Superior temporal gyrus (tissue), 1 donor: ENCODE measurements around the gene NDUFA7.
"Not testable (repeated sequence)": the region's sequence is repeated elsewhere in the genome, so short reads cannot be mapped to it uniquely, and the experiment has no call there.

Experiments
- DNase-seq: peaks from one replicate; pipeline ENCODE4 v3.0.0-alpha.2; 2016; ENCODE audit errors: extremely low spot score

NDUFA7 gene

GRCh38 chr19:8319807-8320520 is 1.2 kb downstream of the NDUFA7 start:
- no peak for DNase-seq

- not testable (repeated sequence) for DNase-seq
Measured at GRCh38 chr19:8318835-8319234, 2.3 kb downstream of the NDUFA7 start.

GRCh38 chr19:8316351-8317125 is 4.6 kb downstream of the NDUFA7 start:
- no peak for DNase-seq

- not testable (repeated sequence) for DNase-seq
Measured at GRCh38 chr19:8314981-8315640, 6.1 kb downstream of the NDUFA7 start.

GRCh38 chr19:8311461-8312260 is 9.5 kb downstream of the NDUFA7 start:
- no peak for DNase-seq

- DNase-seq = no peak
Measured at GRCh38 chr19:8310342-8311055, 10.7 kb downstream of the NDUFA7 start.

- DNase-seq = no peak
Measured at GRCh38 chr19:8308891-8309291, 12.3 kb downstream of the NDUFA7 start.

- peak; percentile 95 for DNase-seq
Measured at GRCh38 chr19:8307965-8308866, 13.0 kb downstream of the NDUFA7 start, which contains the start of gene CD320. CD320 (minus strand) TSS chr19:8308358; CDS start chr19:8308290, 68 bp downstream.

GRCh38 chr19:8307400-8307964 is 13.7 kb downstream of the NDUFA7 start:
- no peak for DNase-seq

- no peak for DNase-seq
Measured at GRCh38 chr19:8306235-8307054, 14.7 kb downstream of the NDUFA7 start.

GRCh38 chr19:8305798-8306197 is 15.4 kb downstream of the NDUFA7 start:
- no peak for DNase-seq

- DNase-seq = no peak
Measured at GRCh38 chr19:8304841-8305621, 16.1 kb downstream of the NDUFA7 start.

GRCh38 chr19:8302734-8303133 is 18.4 kb downstream of the NDUFA7 start:
- DNase-seq = no peak

- no peak for DNase-seq
Measured at GRCh38 chr19:8302357-8302691, 18.9 kb downstream of the NDUFA7 start.

GRCh38 chr19:8291337-8291736 is 29.8 kb downstream of the NDUFA7 start:
- not testable (repeated sequence) for DNase-seq

GRCh38 chr19:8276508-8276907 is 44.7 kb downstream of the NDUFA7 start:
- not testable (repeated sequence) for DNase-seq

- DNase-seq = no peak
Measured at GRCh38 chr19:8269724-8270123, 51.5 kb downstream of the NDUFA7 start.

GRCh38 chr19:8265872-8266271 is 55.3 kb downstream of the NDUFA7 start:
- no peak for DNase-seq
